Mesendoderm (in vitro differentiated cells): ENCODE results near the gene RASGEF1C.

Experiments used
- DNase-seq: peaks from one replicate; pipeline ENCODE4 v3.0.0; 2013
- H2AK5ac ChIP-seq: 2 replicates; pipeline ENCODE4 v1.6.1; 2013; ENCODE audit warnings: low read length, inconsistent platforms
- H2BK120ac ChIP-seq: 2 replicates; pipeline ENCODE4 v1.6.1; 2013; ENCODE audit warnings: low read depth, mild to moderate bottlenecking, low read length, moderate library complexity, mixed read lengths
- H2BK15ac ChIP-seq: replicated peaks from 2 replicates; pipeline ENCODE4 v1.6.1; 2013; ENCODE audit warnings: low read depth, mild to moderate bottlenecking, moderate library complexity
- H2BK5ac ChIP-seq: 2 replicates; pipeline ENCODE4 v1.6.1; 2013; ENCODE audit warnings: low read length, inconsistent platforms
- H3K18ac ChIP-seq: 2 replicates; pipeline ENCODE4 v1.6.1; 2013; ENCODE audit warnings: mild to moderate bottlenecking, low read length, mixed read lengths
- H3K23ac ChIP-seq: one replicate; pipeline ENCODE4 v1.6.1; 2013; ENCODE audit warnings: low read length
- H3K27ac ChIP-seq: 2 replicates; pipeline ENCODE4 v1.5.1; 2013; ENCODE audit warnings: low read depth, mild to moderate bottlenecking, inconsistent platforms, low read length, moderate library complexity
- H3K27me3 ChIP-seq: 2 replicates; pipeline ENCODE4 v1.6.1; 2013; ENCODE audit warnings: low read length, control low read depth, mild to moderate bottlenecking, inconsistent platforms; ENCODE audit not compliant: insufficient read depth, poor library complexity
- H3K36me3 ChIP-seq: 2 replicates; pipeline ENCODE4 v1.6.1; 2013; ENCODE audit warnings: low read length, inconsistent platforms; ENCODE audit not compliant: control insufficient read depth, insufficient read depth
- H3K4ac ChIP-seq: one replicate; pipeline ENCODE4 v1.6.1; 2013; ENCODE audit warnings: low read depth, mild to moderate bottlenecking, low read length, moderate library complexity
- H3K4me1 ChIP-seq: 2 replicates; pipeline ENCODE4 v1.6.1; 2013; ENCODE audit warnings: low read depth, low read length, inconsistent platforms; ENCODE audit not compliant: control insufficient read depth
- H3K4me2 ChIP-seq: 2 replicates; pipeline ENCODE4 v1.6.1; 2013; ENCODE audit warnings: low read length
- H3K4me3 ChIP-seq: 2 replicates; pipeline ENCODE4 v1.5.1; 2013; ENCODE audit warnings: mild to moderate bottlenecking, low read length
- H3K56ac ChIP-seq: one replicate; pipeline ENCODE4 v1.6.1; 2013; ENCODE audit warnings: low read length
- H3K79me1 ChIP-seq: 2 replicates; pipeline ENCODE4 v1.6.1; 2013; ENCODE audit warnings: low read length, inconsistent platforms
- H3K79me2 ChIP-seq: 2 replicates; pipeline ENCODE4 v1.6.1; 2013; ENCODE audit warnings: mild to moderate bottlenecking, low read length; ENCODE audit not compliant: control insufficient read depth, insufficient read depth
- H3K9ac ChIP-seq: 2 replicates; pipeline ENCODE4 v1.6.1; 2013; ENCODE audit warnings: low read length, inconsistent platforms
- H4K5ac ChIP-seq: one replicate; pipeline ENCODE4 v1.6.1; 2013; ENCODE audit warnings: low read length
- H4K8ac ChIP-seq: one replicate; pipeline ENCODE4 v1.6.1; 2013; ENCODE audit warnings: low read depth, mild to moderate bottlenecking, control low read depth, low read length, moderate library complexity
- WGBS: extraction: QIAGEN DNeasy Blood & Tissue Kit; methylation state at CpG from one replicate; pipeline ENCODE4 v1.1.7; 2013; ENCODE audit warnings: low lambda C conversion rate, missing lambda C conversion rate; ENCODE audit not compliant: insufficient coverage; ENCODE audit errors: extremely low coverage; 5-methylcytosine and 5-hydroxymethylcytosine counted together

RASGEF1C gene

DNA sequence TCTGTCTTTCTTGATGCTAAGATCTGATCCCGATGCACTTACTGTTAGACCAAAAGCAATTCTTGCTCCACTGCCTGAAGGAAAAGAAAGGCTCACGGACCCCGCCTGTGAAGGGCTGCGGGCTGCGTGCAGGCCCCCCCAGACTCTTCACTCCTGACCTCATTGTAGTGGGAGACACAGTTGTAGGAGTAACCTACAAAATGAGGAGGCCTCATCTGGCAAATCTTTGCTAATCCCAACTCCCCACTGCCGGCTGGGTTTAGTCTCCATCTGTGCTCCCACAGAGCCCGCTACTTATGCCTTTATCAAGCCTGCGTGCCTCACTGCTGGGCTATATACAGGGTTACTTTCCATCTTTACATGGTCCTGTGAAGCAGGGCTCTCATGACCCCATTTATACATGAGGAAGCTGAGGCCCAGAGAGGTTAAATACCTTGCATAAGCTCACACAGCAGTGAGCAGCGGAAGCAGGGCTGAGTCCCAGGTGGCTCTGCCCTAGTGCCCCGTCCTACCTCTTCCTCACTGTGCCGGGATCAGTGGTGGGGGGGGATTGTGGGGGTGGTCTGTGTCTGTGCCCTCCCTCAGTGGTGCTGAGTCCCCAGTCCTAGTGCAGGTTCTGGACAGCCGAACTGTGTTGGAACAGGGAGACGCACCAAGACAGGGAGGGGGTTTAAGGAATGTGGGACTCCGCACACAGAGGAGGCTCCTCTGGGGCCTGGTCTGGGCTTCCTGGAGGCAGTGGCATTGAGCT lies 93.5 kb downstream of the RASGEF1C start:
- Histone ChIP-seq H3K79me1 (no peaks in the 10 kb centered on the region), H4K8ac (no peak overlapping the region), H3K4me3 (no peak overlapping the region), H3K23ac (no peak overlapping the region), H2AK5ac (no peak overlapping the region), H3K18ac (no peak overlapping the region), H2BK5ac (no peak overlapping the region), H4K5ac (no peak overlapping the region), H3K4ac (no peak overlapping the region), H3K56ac (no peak overlapping the region), H3K4me2 (no peak overlapping the region), H3K27me3 (no peaks in the 10 kb centered on the region), H2BK15ac (no peak overlapping the region), H3K27ac (no peak overlapping the region), H3K4me1 (no peaks in the 10 kb centered on the region), H3K79me2 (no peaks in the 10 kb centered on the region), H2BK120ac (no peak overlapping the region), H3K9ac (no peak overlapping the region), H3K36me3 (no peaks in the 10 kb centered on the region)
- DNase-seq: no peak
- WGBS: no CpG with 5 or more reads among the region's 14 CpGs

DNA sequence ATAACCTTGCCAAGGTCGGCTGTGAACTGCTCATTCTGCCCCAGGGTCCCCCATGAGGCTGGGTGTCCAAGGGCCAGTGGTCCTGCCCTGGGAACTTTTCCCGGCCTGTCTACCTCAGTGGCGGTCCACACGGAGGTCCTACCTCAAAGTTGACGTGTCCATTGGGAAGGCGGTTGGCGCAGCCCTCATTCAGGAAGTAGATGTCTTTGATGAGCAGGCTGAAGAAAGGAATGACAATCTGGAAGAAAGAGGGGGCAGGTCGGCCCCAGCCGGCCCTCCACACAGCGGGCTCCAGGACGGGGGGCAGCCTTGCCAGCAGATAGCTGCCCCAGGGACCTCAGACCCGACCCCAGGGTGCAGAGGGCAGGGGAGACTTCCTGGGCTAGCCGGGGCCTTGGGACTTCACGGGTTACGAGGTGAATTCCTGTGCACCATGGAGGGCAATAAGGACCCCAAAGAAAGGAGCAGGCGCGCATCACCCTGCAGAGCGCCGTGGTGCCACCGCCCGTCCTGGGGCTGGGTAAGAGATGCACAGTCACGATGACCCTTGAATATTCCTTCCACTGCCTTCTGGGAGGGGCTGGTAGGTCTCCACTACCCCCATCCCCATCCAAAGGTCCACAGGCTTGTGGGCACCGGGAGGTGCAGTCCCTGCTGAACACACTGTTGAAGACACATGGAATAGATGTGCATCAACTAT lies 94.6 kb downstream of the RASGEF1C start:
- no peak for DNase-seq
- no peaks in the 10 kb centered on the region for H3K79me1 ChIP-seq
- H3K36me3 ChIP-seq: no peaks in the 10 kb centered on the region
- H3K9ac ChIP-seq: no peak overlapping the region
- H4K8ac ChIP-seq: no peak overlapping the region
- H3K79me2 ChIP-seq: no peaks in the 10 kb centered on the region
- H3K4me3 ChIP-seq: no peak overlapping the region
- H3K23ac ChIP-seq: no peak overlapping the region
- H3K27ac ChIP-seq: no peak overlapping the region
- H3K4me2 ChIP-seq: no peak overlapping the region
- H3K4ac ChIP-seq: no peak overlapping the region
- no peak overlapping the region for H2BK5ac ChIP-seq
- H3K18ac ChIP-seq: no peak overlapping the region
- no peak overlapping the region for H4K5ac ChIP-seq
- no peak overlapping the region for H2BK120ac ChIP-seq
- H2AK5ac ChIP-seq: no peak overlapping the region
- H3K4me1 ChIP-seq: no peaks in the 10 kb centered on the region
- no CpG with 5 or more reads among the region's 23 CpGs for WGBS
- no peaks in the 10 kb centered on the region for H3K27me3 ChIP-seq
- H2BK15ac ChIP-seq: no peak overlapping the region
- H3K56ac ChIP-seq: no peak overlapping the region

DNA sequence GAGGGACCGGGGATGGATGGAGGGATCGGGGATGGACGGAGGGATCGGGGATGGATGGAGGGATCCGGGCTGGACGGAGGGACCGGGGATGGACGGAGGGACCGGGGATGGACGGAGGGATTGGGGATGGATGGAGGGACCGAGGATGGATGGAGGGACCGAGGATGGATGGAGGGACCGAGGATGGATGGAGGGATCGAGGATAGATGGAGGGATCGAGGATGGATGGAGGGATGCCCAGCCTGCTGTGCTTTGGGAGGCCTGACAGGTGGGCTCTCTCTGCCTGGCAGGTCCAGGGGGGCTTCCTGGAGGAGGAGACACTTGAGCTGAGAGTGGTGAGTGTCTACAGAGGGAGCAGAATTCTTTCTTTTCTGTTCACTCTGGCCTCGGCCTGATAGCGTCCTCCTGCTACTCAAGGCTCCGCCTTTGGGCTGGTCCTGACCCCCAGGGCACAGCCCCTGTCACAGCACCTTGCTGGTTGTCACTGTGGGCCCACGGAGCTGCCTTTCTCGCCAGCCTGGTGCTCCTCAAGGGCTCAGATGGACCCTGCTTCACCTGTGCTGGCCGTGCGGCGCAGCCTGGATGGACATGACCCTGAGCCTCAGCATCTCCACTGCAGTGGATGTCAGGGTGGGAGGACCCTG lies 95.2 kb downstream of the RASGEF1C start:
- Histone ChIP-seq H2AK5ac (no peak overlapping the region), H2BK120ac (no peak overlapping the region), H3K79me2 (no peaks in the 10 kb centered on the region), H3K36me3 (no peaks in the 10 kb centered on the region), H3K4me1 (no peaks in the 10 kb centered on the region), H3K27ac (no peak overlapping the region), H4K8ac (no peak overlapping the region), H3K56ac (no peak overlapping the region), H2BK5ac (no peak overlapping the region), H3K79me1 (no peaks in the 10 kb centered on the region), H3K23ac (no peak overlapping the region), H3K4ac (no peak overlapping the region), H3K4me2 (no peak overlapping the region), H4K5ac (no peak overlapping the region), H3K27me3 (no peaks in the 10 kb centered on the region), H3K9ac (no peak overlapping the region), H3K4me3 (no peak overlapping the region), H2BK15ac (no peak overlapping the region), H3K18ac (no peak overlapping the region)
- 100% methylated on average over 2 of the region's 23 CpGs for WGBS
- DNase-seq: no peak

DNA sequence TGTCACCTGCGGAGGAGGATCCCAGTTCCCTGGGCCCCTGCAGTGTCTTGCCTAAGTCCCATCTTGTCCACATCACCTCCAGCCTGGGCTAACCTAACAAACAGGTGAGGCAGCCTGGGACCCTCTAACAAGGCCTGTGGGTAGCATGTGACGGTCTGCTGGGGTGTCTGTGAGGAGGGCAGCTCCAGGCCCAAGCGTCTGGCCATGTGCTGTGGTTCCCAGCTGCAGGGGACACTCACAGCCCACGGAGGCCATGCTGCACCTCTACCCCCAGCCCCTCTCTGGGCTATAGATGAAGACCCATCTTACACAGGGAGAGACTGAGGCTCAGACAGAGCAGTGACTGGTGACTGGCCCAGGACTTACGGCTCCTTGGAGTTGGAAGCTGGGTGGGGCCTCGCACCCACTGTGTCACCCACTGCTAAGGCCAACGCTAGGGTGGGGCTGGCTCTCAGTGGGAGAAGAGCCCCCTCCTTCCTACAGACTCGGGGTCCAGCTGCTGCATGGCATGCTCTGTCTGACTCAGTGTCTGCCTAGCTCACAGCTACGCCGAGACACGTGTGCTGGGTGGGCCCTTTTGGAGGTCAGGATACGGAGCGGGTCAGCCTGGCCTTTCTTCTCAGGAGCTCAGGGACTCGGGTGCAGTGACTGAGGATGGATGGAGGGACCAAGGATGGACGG lies 96.7 kb downstream of the RASGEF1C start:
- Histone ChIP-seq H3K4me2 (no peak overlapping the region), H3K18ac (no peak overlapping the region), H3K27ac (no peak overlapping the region), H3K23ac (no peak overlapping the region), H3K56ac (no peak overlapping the region), H2BK15ac (no peak overlapping the region), H3K79me2 (no peaks in the 10 kb centered on the region), H3K9ac (no peak overlapping the region), H4K8ac (no peak overlapping the region), H3K4me1 (no peaks in the 10 kb centered on the region), H2AK5ac (no peak overlapping the region), H4K5ac (no peak overlapping the region), H3K4ac (no peak overlapping the region), H3K36me3 (no peaks in the 10 kb centered on the region), H2BK5ac (no peak overlapping the region), H3K79me1 (no peaks in the 10 kb centered on the region), H2BK120ac (no peak overlapping the region), H3K4me3 (no peak overlapping the region), H3K27me3 (no peaks in the 10 kb centered on the region)
- DNase-seq: no peak
- WGBS: no CpG with 5 or more reads among the region's 15 CpGs

DNA sequence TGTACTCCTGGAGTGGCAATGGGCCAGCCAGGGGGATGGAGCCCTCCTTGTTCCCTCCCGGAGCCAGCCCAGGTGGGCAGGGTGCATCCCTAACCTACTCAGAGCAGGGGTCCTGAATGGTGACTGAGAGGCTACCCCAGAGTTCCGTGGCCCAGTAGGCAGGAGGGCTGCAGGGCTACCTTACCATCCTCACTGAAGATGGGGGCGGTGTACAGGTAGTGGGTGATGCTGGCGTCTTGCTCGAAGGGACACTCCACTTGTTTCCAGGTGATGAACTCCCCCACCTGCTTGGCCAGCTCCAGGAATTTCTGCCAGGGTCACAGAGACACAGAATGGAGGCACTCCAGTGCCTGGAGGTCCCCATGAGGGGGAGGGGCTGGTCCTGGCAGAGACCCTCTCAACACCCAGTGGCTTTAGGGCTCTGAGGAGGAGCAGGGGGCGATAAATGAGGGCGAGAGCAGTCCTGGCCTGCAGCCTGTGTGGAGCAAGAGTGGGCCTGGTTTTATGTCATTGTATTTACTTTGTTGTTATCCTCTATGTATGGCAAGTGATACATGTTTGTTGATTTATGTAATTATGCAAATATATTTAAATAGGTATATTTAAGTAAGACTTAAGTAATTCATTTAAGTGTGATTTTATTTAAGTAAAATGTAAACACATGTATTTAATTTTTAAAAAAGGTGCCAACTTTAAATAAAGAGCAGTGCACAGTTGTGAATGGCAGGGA lies 97.6 kb downstream of the RASGEF1C start:
- Histone ChIP-seq H3K4ac (no peak overlapping the region), H3K27me3 (no peaks in the 10 kb centered on the region), H3K56ac (no peak overlapping the region), H3K79me1 (no peaks in the 10 kb centered on the region), H2AK5ac (no peak overlapping the region), H4K8ac (no peak overlapping the region), H3K23ac (no peak overlapping the region), H3K4me3 (no peak overlapping the region), H3K27ac (no peak overlapping the region), H3K9ac (no peak overlapping the region), H3K36me3 (no peaks in the 10 kb centered on the region), H2BK15ac (no peak overlapping the region), H3K18ac (no peak overlapping the region), H4K5ac (no peak overlapping the region), H2BK5ac (no peak overlapping the region), H3K4me2 (no peak overlapping the region), H3K79me2 (no peaks in the 10 kb centered on the region), H2BK120ac (no peak overlapping the region), H3K4me1 (no peaks in the 10 kb centered on the region)
- DNase-seq: no peak
- no CpG with 5 or more reads among the region's 7 CpGs for WGBS
